Lung (tissue), 12 donors: ENCODE measurements around the gene POLE. TPM values are rescaled to one million over a fixed set of nuclear protein-coding genes. Genes with fewer than 3 reads are reported as not detected.
"Not testable (repeated sequence)": the region's sequence is repeated elsewhere in the genome, so short reads cannot be mapped to it uniquely, and the experiment has no call there.

Source experiments
- ATAC-seq: fragments of 200-7000 bp; cut with Tn5 transposase; one replicate; pipeline ENCODE4 v1.9.1; 2020; ENCODE audit warnings: moderate number of reproducible peaks; ENCODE audit not compliant: insufficient read depth, low FRiP score
- DNase-seq, 3 donors: peaks; one replicate each; pipeline ENCODE4 v3.0.0-alpha.2; 2013 to 2017
- H3K27ac ChIP-seq, 2 donors: one replicate each; pipeline ENCODE4 v1.5.1; 2013; ENCODE audit warnings: mild to moderate bottlenecking in 2 of 2, moderate library complexity in 2 of 2, control low read depth in 1 of 2, inconsistent platforms in 1 of 2, low read depth in 1 of 2, low read length in 1 of 2
- H3K27me3 ChIP-seq, 3 donors: one replicate each; pipeline ENCODE4 v1.5.1; 2013; ENCODE audit warnings: low read length in 2 of 3; ENCODE audit not compliant: control insufficient read depth in 3 of 3, insufficient read depth in 3 of 3
- H3K36me3 ChIP-seq, 4 donors: one replicate each; pipeline ENCODE4 v1.5.1; 2013; ENCODE audit warnings: low read length in 4 of 4, mild to moderate bottlenecking in 1 of 4, moderate library complexity in 1 of 4; ENCODE audit not compliant: control insufficient read depth in 4 of 4, insufficient read depth in 4 of 4
- H3K4me1 ChIP-seq, 5 donors: one replicate each; pipeline ENCODE4 v1.5.1; 2013; ENCODE audit warnings: low read length in 5 of 5, mild to moderate bottlenecking in 2 of 5, moderate library complexity in 1 of 5; ENCODE audit not compliant: control insufficient read depth in 5 of 5, insufficient read depth in 5 of 5
- H3K4me3 ChIP-seq: one replicate; pipeline ENCODE4 v1.5.1; 2013; ENCODE audit warnings: mild to moderate bottlenecking, control low read depth, moderate library complexity
- H3K9ac ChIP-seq, 2 donors: one replicate each; pipeline ENCODE4 v1.5.1; 2013; ENCODE audit warnings: low read length in 2 of 2, control low read depth in 1 of 2; ENCODE audit not compliant: insufficient read depth in 1 of 2
- H3K9me3 ChIP-seq, 4 donors: one replicate each; pipeline ENCODE4 v1.5.1; 2013; ENCODE audit warnings: low read length in 3 of 4, mild to moderate bottlenecking in 1 of 4, moderate library complexity in 1 of 4; ENCODE audit not compliant: control insufficient read depth in 4 of 4, insufficient read depth in 3 of 4
- WGBS, 2 donors: extraction: QIAGEN DNeasy Blood & Tissue Kit; methylation state at CpG; one replicate each; pipeline ENCODE4 v1.1.7; 2013; 5-methylcytosine and 5-hydroxymethylcytosine counted together
- polyA plus RNA-seq, 2 donors: library from polyadenylated mRNA; stranded (reverse); fragments of 200-250 nt; gene quantifications; one replicate each; pipeline ENCODE4 v1.2.1, GENCODE V29; 2013
- total RNA-seq, 2 donors: library from RNA; depleted of rRNA in 1 of 2; stranded (reverse); fragments of >200 nt in 1 of 2; gene quantifications; one replicate each; pipeline ENCODE4 v1.2.1, GENCODE V29; 2014 to 2021
- TF ChIP-seq, protein P1 (sequence below): IDR thresholded peaks from 2 replicates; pipeline ENCODE4 v1.5.1; 2012; ENCODE audit warnings: mild to moderate bottlenecking; ENCODE audit errors: control extremely low read depth, extremely low read depth
- donor health status: control.
- donor health status: control.
- donor health status: Bipolar disorder and iron deficiency.
- donor health status: healthy.
- donor health status: DM: yes; HTN: yes; CAD: no.

The POLE gene
- total and polyA plus RNA-seq, 4 donors = 9.3 to 49.9 (median 25.3) TPM

DNA sequence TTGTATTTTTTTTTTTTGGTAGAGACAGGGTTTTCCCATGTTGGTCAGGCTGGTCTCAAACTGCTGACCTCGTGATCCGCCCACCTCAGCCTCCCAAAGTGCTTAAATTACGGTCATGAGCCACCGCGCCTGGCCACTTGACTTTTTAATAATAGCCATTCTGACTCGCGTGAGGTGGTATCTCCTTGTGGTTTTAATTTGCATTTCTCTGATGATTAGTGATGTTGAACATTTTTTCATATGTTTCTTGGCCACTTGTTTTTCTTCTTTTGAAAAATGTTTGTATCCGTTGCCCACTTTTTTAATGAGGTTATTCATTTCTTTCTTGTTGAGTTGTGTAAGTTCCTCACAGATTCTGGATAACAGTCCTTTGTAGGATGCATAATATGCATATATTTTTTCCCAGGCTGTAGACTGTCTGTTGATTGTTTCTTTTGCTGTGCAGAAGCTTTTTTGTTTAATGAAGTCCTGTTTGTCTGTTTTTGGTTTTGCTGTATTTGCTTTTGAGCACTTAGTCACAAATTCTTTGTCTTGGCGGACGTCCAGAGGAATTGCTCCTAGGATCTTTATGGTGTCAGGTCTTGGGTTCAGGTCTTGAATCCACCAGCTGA is 13.2 kb upstream of the POLE start:
- 89 to 93% methylated on average over 10 of the region's 10 CpGs for WGBS, 2 donors
- Histone ChIP-seq H3K27me3 (no peaks in the 10 kb centered on the region), H3K36me3 (peaks cover 4 to 10% (median 8%) of the 10 kb centered on the region in 4 donors), H3K4me3 (no peak overlapping the region), H3K27ac (no peak overlapping the region), H3K9ac (no peak overlapping the region), H3K4me1 (no peaks in the 10 kb centered on the region), H3K9me3 (no peaks in the 10 kb centered on the region)
- TF ChIP-seq, protein P1, sequence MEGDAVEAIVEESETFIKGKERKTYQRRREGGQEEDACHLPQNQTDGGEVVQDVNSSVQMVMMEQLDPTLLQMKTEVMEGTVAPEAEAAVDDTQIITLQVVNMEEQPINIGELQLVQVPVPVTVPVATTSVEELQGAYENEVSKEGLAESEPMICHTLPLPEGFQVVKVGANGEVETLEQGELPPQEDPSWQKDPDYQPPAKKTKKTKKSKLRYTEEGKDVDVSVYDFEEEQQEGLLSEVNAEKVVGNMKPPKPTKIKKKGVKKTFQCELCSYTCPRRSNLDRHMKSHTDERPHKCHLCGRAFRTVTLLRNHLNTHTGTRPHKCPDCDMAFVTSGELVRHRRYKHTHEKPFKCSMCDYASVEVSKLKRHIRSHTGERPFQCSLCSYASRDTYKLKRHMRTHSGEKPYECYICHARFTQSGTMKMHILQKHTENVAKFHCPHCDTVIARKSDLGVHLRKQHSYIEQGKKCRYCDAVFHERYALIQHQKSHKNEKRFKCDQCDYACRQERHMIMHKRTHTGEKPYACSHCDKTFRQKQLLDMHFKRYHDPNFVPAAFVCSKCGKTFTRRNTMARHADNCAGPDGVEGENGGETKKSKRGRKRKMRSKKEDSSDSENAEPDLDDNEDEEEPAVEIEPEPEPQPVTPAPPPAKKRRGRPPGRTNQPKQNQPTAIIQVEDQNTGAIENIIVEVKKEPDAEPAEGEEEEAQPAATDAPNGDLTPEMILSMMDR = no peak
- no peak for DNase-seq
- no peak for ATAC-seq

DNA sequence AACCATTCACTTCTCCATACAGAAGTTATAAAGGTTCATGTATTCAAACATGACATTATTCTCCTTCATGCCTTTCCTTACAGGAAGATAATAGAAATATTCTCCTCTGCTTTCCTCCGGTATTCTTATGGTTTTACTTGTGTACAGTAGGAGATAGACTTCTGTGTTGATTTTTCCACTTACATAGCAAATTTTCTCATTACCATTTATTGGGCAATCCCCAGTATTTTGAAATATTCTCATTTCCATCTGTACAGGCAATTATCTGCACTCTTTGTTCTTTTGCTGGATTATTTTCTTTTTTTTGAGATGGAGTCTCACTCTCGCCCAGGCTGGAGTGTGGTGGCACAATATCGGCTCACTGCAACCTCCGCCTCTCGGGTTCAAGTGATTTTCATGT is 11.2 kb upstream of the POLE start:
- WGBS, 2 donors = 75 to 83% methylated on average over 5 of the region's 5 CpGs
- TF ChIP-seq, protein P1 = no peak
- DNase-seq (no peak), ATAC-seq (no peak)
- peaks cover 2 to 10% (median 5%) of the 10 kb centered on the region in 4 donors for H3K36me3 ChIP-seq
- H3K27me3 ChIP-seq = no peaks in the 10 kb centered on the region
- H3K27ac ChIP-seq = no peak overlapping the region
- H3K4me3 ChIP-seq = no peak overlapping the region
- H3K9ac ChIP-seq = no peak overlapping the region
- no peaks in the 10 kb centered on the region for H3K9me3 ChIP-seq
- H3K4me1 ChIP-seq = no peaks in the 10 kb centered on the region

DNA sequence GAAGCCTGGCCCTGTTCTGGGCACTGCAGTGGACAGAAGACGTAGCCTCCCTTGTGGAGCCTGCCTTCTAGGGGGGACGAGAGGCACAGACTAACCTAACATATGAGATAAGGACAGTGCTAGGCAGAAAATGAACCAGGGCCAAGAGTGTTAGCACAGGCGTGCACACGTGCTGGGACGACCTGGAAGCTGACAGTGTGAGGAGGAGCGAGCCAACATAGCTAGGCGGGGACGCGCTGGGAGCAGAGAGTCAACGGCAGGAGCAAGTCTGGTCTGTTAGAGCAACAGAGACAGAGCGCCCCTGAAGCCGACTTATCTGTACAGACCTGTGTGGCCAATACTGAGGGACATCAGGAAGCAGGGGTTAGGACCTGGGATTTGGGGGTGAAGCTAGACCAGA is 8.3 kb upstream of the POLE start:
- Histone ChIP-seq H3K9me3 (no peaks in the 10 kb centered on the region), H3K27me3 (no peaks in the 10 kb centered on the region), H3K4me1 (no peaks in the 10 kb centered on the region), H3K9ac (no peak overlapping the region), H3K4me3 (no peak overlapping the region), H3K27ac (peak overlapping the region in 1 of 2 donors; percentile 82), H3K36me3 (peaks cover 0 to 13% (median 4%) of the 10 kb centered on the region in 4 donors)
- DNase-seq (no peak), ATAC-seq (no peak)
- TF ChIP-seq, protein P1 = no peak
- WGBS, 2 donors = 90 to 96% methylated on average over 12 of the region's 12 CpGs

DNA sequence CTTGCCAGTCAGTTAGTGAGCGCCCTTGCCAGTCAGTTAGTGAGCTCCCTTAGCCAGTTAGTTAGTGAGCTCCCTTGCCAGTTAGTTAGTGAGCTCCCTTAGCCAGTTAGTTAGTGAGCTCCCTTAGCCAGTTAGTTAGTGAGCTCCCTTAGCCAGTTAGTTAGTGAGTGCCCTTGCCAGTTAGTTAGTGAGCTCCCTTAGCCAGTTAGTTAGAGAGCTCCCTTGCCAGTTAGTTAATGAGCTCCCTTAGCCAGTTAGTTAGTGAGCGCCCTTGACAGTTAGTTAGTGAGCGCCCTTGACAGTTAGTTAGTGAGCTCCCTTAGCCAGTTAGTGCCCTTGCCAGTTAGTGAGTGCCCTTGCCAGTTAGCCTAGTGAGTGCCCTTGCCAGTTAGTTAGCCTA is 7.7 kb upstream of the POLE start:
- Histone ChIP-seq H3K27ac (peak overlapping the region in 1 of 2 donors; percentile 82), H3K36me3 (peaks cover 0 to 13% (median 5%) of the 10 kb centered on the region in 4 donors)
- DNase-seq, H3K4me1 ChIP-seq, H3K27me3 ChIP-seq, H3K9ac ChIP-seq, H3K4me3 ChIP-seq, H3K9me3 ChIP-seq, ATAC-seq: not testable (repeated sequence)
- WGBS, 2 donors = 95 to 99% methylated on average over 3 of the region's 3 CpGs

DNA sequence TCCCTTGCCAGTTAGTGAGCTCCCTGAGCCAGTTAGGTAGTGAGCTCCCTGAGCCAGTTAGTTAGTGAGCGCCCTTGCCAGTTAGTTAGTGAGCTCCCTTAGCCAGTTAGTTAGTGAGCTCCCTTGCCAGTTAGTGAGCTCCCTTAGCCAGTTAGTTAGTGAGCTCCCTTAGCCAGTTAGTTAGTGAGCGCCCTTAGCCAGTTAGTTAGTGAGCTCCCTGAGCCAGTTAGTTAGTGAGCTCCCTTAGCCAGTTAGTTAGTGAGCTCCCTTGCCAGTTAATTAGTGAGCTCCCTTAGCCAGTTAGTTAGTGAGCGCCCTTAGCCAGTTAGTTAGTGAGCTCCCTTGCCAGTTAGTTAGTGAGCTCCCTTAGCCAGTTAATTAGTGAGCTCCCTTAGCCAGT is 4.9 kb upstream of the POLE start:
- not testable (repeated sequence) for H3K4me3 ChIP-seq, H3K4me1 ChIP-seq, H3K9ac ChIP-seq, H3K36me3 ChIP-seq, DNase-seq, H3K9me3 ChIP-seq, H3K27me3 ChIP-seq, ATAC-seq, H3K27ac ChIP-seq
- 96 to 98% methylated on average over 3 of the region's 3 CpGs for WGBS, 2 donors
